ENCODE data around the gene ADAMTSL4. TPM values are rescaled to one million over a fixed set of nuclear protein-coding genes. Genes with fewer than 3 reads are reported as not detected.

Gene ADAMTSL4
- total and polyA plus RNA-seq, 2 of the 8 experiments (the other 6 are each of a cell fraction or from before 2014, with no cell fraction given): 4.2 to 5.4 TPM

DNA sequence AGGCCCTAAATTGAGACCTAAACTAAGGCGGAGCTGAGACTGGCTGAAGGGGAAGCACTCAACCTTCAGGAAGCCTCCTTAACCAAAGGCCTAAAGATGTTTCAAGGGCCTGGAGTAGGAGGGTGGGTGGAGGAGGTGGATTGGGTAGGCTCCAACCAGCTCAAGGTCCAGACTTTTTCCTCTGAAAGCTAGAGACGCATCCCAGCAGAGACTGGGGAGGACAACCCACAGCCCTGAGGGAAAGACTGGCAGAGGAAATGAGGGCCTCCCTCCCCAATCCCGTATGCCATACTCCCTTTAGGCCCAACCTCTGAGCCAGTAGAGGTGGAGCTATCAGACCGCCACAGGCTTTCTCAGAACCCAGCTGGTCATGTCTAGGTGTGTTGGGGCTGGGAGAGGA, 40.2 kb upstream of the ADAMTSL4 start:
- Histone ChIP-seq H2BK15ac (ENCODE audit: low read length) (no peak overlapping the region), H3K27ac (ENCODE audit: low read depth, low read length) (no peak overlapping the region), H3K56ac (replicated peaks; ENCODE audit: insufficient read length, low read depth, low read length) (no peak overlapping the region), H3K14ac (ENCODE audit: insufficient read length) (no peak overlapping the region), H4K8ac (ENCODE audit: extremely low read depth, insufficient read depth, low read length) (no peak overlapping the region), H3K4me3 (ENCODE audit: extremely low read depth in 1 of 4, insufficient read depth in 2 of 4, low read depth in 3 of 4, low read length in 4 of 4) (no peak overlapping the region), H3K27me3 (replicated peaks in 1 of 4; ENCODE audit: control insufficient read depth in 3 of 4, extremely low read depth in 1 of 4, insufficient read depth in 3 of 4, low read length in 3 of 4) (no peaks in the 10 kb centered on the region), H2AFZ (ENCODE audit: low read length) (no peak overlapping the region), H3K79me2 (ENCODE audit: control insufficient read depth in 1 of 2, insufficient read depth in 2 of 2, low read length in 2 of 2) (no peaks in the 10 kb centered on the region), H3K4me2 (ENCODE audit: insufficient read depth in 1 of 2, low read depth in 2 of 2, low read length in 2 of 2) (no peak overlapping the region), H3K4ac (replicated peaks; ENCODE audit: insufficient read length, low read depth, low read length) (no peak overlapping the region), H2BK5ac (ENCODE audit: low read depth, low read length) (no peak overlapping the region), H2BK12ac (ENCODE audit: low read depth, low read length) (no peak overlapping the region), H3K36me3 (ENCODE audit: control insufficient read depth in 2 of 4, insufficient read depth in 4 of 4, low read length in 3 of 4) (peaks cover 8 to 27% (median 9%) of the 10 kb centered on the region in 4 experiments; a peak in 6 of 8 replicates), H3K18ac (ENCODE audit: extremely low read depth, low read length) (no peak overlapping the region), H4K91ac (replicated peaks; ENCODE audit: insufficient read length, low read length) (no peak overlapping the region), H3K9me3 (ENCODE audit: insufficient read depth in 2 of 2, low read depth in 1 of 2, low read length in 1 of 2) (no peaks in the 10 kb centered on the region), H3K79me1 (ENCODE audit: low read depth, low read length) (no peaks in the 10 kb centered on the region), H2BK120ac (replicated peaks; ENCODE audit: low read depth, low read length) (no peak overlapping the region), H3K9ac (replicated peaks in 1 of 4; ENCODE audit: extremely low read depth in 1 of 4, low read depth in 3 of 4, low read length in 3 of 4) (no peak overlapping the region), H3K23ac (ENCODE audit: insufficient read length) (no peak overlapping the region), H3K23me2 (ENCODE audit: low read depth, low read length) (no peaks in the 10 kb centered on the region), H2BK20ac (ENCODE audit: low read length) (no peak overlapping the region), H4K5ac (ENCODE audit: insufficient read length, low read depth, low read length) (no peak overlapping the region), H2AK5ac (ENCODE audit: low read depth, low read length) (no peak overlapping the region), H4K20me1 (replicated peaks in 1 of 2; ENCODE audit: control insufficient read depth in 1 of 2, insufficient read depth in 2 of 2, low read length in 2 of 2) (no peaks in the 10 kb centered on the region), H3K4me1 (replicated peaks in 1 of 4; ENCODE audit: control insufficient read depth in 3 of 4, insufficient read depth in 4 of 4, low read length in 3 of 4) (no peaks in the 10 kb centered on the region)
- DNase-seq (ENCODE audit: low read depth in 1 of 2, low spot score in 2 of 2) (no peak), FAIRE-seq (no peak)
- CTCF ChIA-PET (ENCODE audit: partially characterized antibody): interaction anchor here (0.5 to 22.4 kb wide), 4 partner anchors 11 to 24 kb away, joined by 3 to 253 read pairs (median 4); no protein-coding TSS in a partner anchor
- no peak for TF ChIP-seq PHF8 (conservative IDR thresholded peaks at IDR 0.05; ENCODE audit: low read depth, low read length)
- TF ChIP-seq ASH2L (IDR thresholded peaks at IDR 0.05; ENCODE audit: low read length): no peak
- TF ChIP-seq SRF (IDR thresholded peaks at IDR 0.05; ENCODE audit: low read depth, low read length): no peak
- no peak for TF ChIP-seq CHD2 (IDR thresholded peaks at IDR 0.05; ENCODE audit: low read length)
- TF ChIP-seq KDM1A (IDR thresholded peaks at IDR 0.05; ENCODE audit: borderline replicate concordance, low read length): no peak
- TF ChIP-seq TBP (IDR thresholded peaks at IDR 0.05; ENCODE audit: low read depth, low read length): no peak
- 84% methylated on average over 4 of the region's 4 CpGs; no CpG with 5 or more reads in 1 of the 2 experiments for WGBS, 2 experiments (ENCODE audit: extremely low coverage in 1 of 2, insufficient coverage in 1 of 2, insufficient read length in 1 of 2, insufficient replicate concordance in 2 of 2, low coverage in 1 of 2, low lambda C conversion rate in 2 of 2, missing lambda C conversion rate in 1 of 2)
- POLR2A ChIA-PET (ENCODE audit: partially characterized antibody): interaction anchor here (0.6 to 3.5 kb wide), 7 partner anchors 11 to 253 kb away, joined by 3 to 16 read pairs (median 3); partner anchors contain the start of gene TARS2
